SK-N-SH treated with all-trans-retinoic acid at 6 μM for 48 hours (cell line): ENCODE results near the gene TRIB2.

Experiments
- ARNTL ChIP-seq: fragments of 450-650 bp; formaldehyde crosslinking; IDR thresholded peaks from 2 replicates; pipeline ENCODE4 v1.5.0; 2020; ENCODE audit warnings: low read depth, mild to moderate bottlenecking, moderate library complexity, borderline replicate concordance
- BACH2 ChIP-seq: fragments of 250-450 bp; sonication (Bioruptor Pico); IDR thresholded peaks from 2 replicates; pipeline ENCODE4 v1.9.0; 2021; ENCODE audit warnings: mild to moderate bottlenecking, borderline replicate concordance
- CREB5 ChIP-seq: fragments of 250-450 bp; sonication (Bioruptor Pico); IDR thresholded peaks from 2 replicates; pipeline ENCODE4 v1.5.1; 2020; ENCODE audit warnings: low read depth, mild to moderate bottlenecking, moderate library complexity
- CSDC2 ChIP-seq: fragments of 250-450 bp; sonication (Bioruptor Pico); IDR thresholded peaks from 2 replicates; pipeline ENCODE4 v1.5.0; 2020; ENCODE audit warnings: mild to moderate bottlenecking, moderate library complexity
- CSRNP3 ChIP-seq: fragments of 250-450 bp; sonication (Bioruptor Pico); IDR thresholded peaks from 2 replicates; pipeline ENCODE4 v1.5.1; 2021; ENCODE audit warnings: mild to moderate bottlenecking, moderate library complexity
- ESRRG ChIP-seq: fragments of 250-450 bp; sonication (Bioruptor Pico); IDR thresholded peaks from 2 replicates; pipeline ENCODE4 v1.6.1; 2021; ENCODE audit warnings: mild to moderate bottlenecking
- ISL1 ChIP-seq: fragments of 250-450 bp; sonication (Bioruptor Pico); IDR thresholded peaks from 2 replicates; pipeline ENCODE4 v2.1.2; 2022; ENCODE audit warnings: mild to moderate bottlenecking, moderate library complexity
- OSR1 ChIP-seq: fragments of 250-450 bp; sonication (Bioruptor Pico); IDR thresholded peaks from 2 replicates; pipeline ENCODE4 v1.8.0; 2022; ENCODE audit warnings: moderate library complexity, mild to moderate bottlenecking, inconsistent platforms
- PATZ1 ChIP-seq: fragments of 250-450 bp; sonication (Bioruptor Pico); IDR thresholded peaks from 2 replicates; pipeline ENCODE4 v1.8.0; 2020; ENCODE audit warnings: mild to moderate bottlenecking, moderate library complexity, borderline replicate concordance
- ZC3H10 ChIP-seq: fragments of 250-450 bp; sonication (Bioruptor Pico); IDR thresholded peaks from 2 replicates; pipeline ENCODE4 v1.5.1; 2021; ENCODE audit warnings: mild to moderate bottlenecking, moderate library complexity
- ZFP3 ChIP-seq: fragments of 250-450 bp; sonication (Bioruptor Pico); IDR thresholded peaks from 2 replicates; pipeline ENCODE4 v1.5.0; 2020; ENCODE audit warnings: mild to moderate bottlenecking, moderate library complexity
- ZFP30 ChIP-seq: fragments of 450-650 bp; formaldehyde crosslinking; IDR thresholded peaks from 2 replicates; pipeline ENCODE4 v1.5.0; 2022; ENCODE audit warnings: mild to moderate bottlenecking, moderate library complexity
- ZNF565 ChIP-seq: fragments of 450-650 bp; formaldehyde crosslinking; conservative IDR thresholded peaks from 2 replicates; pipeline ENCODE4 v1.5.0; 2020; ENCODE audit warnings: low read depth, mild to moderate bottlenecking, moderate library complexity

- TF ChIP-seq ZFP3 (no peak), ARNTL (CRISPR knock-in tag) (no peak), CSDC2 (CRISPR knock-in tag) (no peak), OSR1 (no peak), PATZ1 (CRISPR knock-in tag) (no peak), CREB5 (CRISPR knock-in tag) (no peak), BACH2 (CRISPR knock-in tag) (no peak), CSRNP3 (no peak), ZNF565 (CRISPR knock-in tag) (no peak), ESRRG (CRISPR knock-in tag) (no peak), ZFP30 (CRISPR knock-in tag) (no peak), ISL1 (CRISPR knock-in tag) (no peak), ZC3H10 (CRISPR knock-in tag) (no peak)
Measured at GRCh38 chr2:12704378-12704777, 12.4 kb upstream of the TRIB2 start.
